ENCODE measurements around the gene A2M. TPM values are rescaled to one million over a fixed set of nuclear protein-coding genes. Genes with fewer than 3 reads are reported as not detected.

Gene A2M
- total and polyA plus RNA-seq, 2 experiments from 2014 or later = 463 to 567 TPM

DNA sequence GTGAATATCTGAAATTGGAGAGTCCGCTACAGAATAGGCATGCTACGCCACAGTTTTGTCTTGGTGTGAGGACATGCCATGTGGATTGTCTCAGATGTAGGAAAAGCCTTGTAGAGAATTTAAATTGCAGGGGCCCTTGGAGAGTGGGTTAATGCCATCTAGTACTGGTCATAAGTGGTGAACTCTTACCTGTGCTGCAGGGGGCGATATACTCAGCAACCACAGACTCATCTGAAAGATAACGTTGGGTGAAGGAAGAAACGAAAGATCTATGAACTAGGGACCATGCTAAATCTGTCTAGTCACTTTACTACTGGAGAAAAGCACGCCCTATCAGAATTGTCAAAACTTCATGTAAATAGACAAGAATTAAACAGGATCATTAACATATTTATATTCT lies 33.7 kb upstream of the A2M start:
- Histone ChIP-seq H3K4me2 (no peak overlapping the region), H3K79me2 (no peaks in the 10 kb centered on the region), H3K27me3 (no peaks in the 10 kb centered on the region), H3K27ac (no peak overlapping the region), H2AFZ (no peak overlapping the region), H4K20me1 (ENCODE audit: insufficient read depth, poor library complexity, severe bottlenecking) (no peaks in the 10 kb centered on the region), H3K9me2 (replicated peaks; ENCODE audit: insufficient read depth) (no peaks in the 10 kb centered on the region), H3K36me3 (replicated peaks; ENCODE audit: insufficient read depth, low read depth) (no peaks in the 10 kb centered on the region), H3K4me1 (ENCODE audit: insufficient read depth) (no peaks in the 10 kb centered on the region), H3K4me3 (no peak overlapping the region), H3K9me3 (ENCODE audit: low read depth) (no peaks in the 10 kb centered on the region)
- TF ChIP-seq, protein P1, sequence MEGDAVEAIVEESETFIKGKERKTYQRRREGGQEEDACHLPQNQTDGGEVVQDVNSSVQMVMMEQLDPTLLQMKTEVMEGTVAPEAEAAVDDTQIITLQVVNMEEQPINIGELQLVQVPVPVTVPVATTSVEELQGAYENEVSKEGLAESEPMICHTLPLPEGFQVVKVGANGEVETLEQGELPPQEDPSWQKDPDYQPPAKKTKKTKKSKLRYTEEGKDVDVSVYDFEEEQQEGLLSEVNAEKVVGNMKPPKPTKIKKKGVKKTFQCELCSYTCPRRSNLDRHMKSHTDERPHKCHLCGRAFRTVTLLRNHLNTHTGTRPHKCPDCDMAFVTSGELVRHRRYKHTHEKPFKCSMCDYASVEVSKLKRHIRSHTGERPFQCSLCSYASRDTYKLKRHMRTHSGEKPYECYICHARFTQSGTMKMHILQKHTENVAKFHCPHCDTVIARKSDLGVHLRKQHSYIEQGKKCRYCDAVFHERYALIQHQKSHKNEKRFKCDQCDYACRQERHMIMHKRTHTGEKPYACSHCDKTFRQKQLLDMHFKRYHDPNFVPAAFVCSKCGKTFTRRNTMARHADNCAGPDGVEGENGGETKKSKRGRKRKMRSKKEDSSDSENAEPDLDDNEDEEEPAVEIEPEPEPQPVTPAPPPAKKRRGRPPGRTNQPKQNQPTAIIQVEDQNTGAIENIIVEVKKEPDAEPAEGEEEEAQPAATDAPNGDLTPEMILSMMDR (IDR thresholded peaks at IDR 0.05; ENCODE audit: poor library complexity) = no peak
- no peak for TF ChIP-seq EZH2phosphoT487 (IDR thresholded peaks at IDR 0.05; ENCODE audit: low read depth, severe bottlenecking, unreplicated experiment)
- TF ChIP-seq EZH2 (IDR thresholded peaks at IDR 0.05; ENCODE audit: borderline replicate concordance) = no peak
- DNase-seq (ENCODE audit: low spot score) = no peak
- WGBS (ENCODE audit: low lambda C conversion rate, missing lambda C conversion rate) = 63% methylated on average over 6 of the region's 6 CpGs

GRCh38 chr12:9148926-9149325 lies 33.2 kb upstream of the A2M start:
- TF ChIP-seq EZH2 (IDR thresholded peaks at IDR 0.05; ENCODE audit: borderline replicate concordance) = no peak
- TF ChIP-seq, protein P1 (IDR thresholded peaks at IDR 0.05; ENCODE audit: poor library complexity) = no peak
- TF ChIP-seq EZH2phosphoT487 (IDR thresholded peaks at IDR 0.05; ENCODE audit: low read depth, severe bottlenecking, unreplicated experiment) = no peak
- Histone ChIP-seq H3K27me3 (no peaks in the 10 kb centered on the region), H4K20me1 (ENCODE audit: insufficient read depth, poor library complexity, severe bottlenecking) (no peaks in the 10 kb centered on the region), H3K79me2 (no peaks in the 10 kb centered on the region), H3K4me3 (no peak overlapping the region), H3K9me3 (ENCODE audit: low read depth) (no peaks in the 10 kb centered on the region), H2AFZ (no peak overlapping the region), H3K9me2 (replicated peaks; ENCODE audit: insufficient read depth) (no peaks in the 10 kb centered on the region), H3K4me1 (ENCODE audit: insufficient read depth) (no peaks in the 10 kb centered on the region), H3K4me2 (no peak overlapping the region), H3K36me3 (replicated peaks; ENCODE audit: insufficient read depth, low read depth) (no peaks in the 10 kb centered on the region), H3K27ac (no peak overlapping the region)
- no peak for DNase-seq (ENCODE audit: low spot score)
- WGBS (ENCODE audit: low lambda C conversion rate, missing lambda C conversion rate) = 71% methylated on average over 2 of the region's 2 CpGs

DNA sequence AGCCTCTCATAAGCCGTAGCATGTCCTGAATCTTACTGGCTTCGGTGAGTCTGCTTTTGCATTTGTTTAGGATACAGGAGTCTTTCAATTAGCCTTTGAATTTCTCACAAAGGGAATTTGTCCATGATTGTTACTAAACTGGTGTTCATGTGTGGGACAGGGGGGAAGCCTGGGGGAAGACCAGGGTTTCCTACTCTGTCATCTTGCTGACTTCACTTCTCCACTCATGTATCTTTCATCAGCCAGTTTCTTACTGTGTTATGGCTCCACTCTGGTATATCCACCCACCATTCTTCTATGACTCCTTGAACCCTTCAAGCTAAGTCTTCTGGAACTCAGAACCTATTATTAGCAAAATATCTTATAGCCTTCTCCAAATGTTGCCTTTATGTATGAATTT lies 31.7 kb upstream of the A2M start:
- Histone ChIP-seq H2AFZ (no peak overlapping the region), H3K4me2 (no peak overlapping the region), H3K4me1 (ENCODE audit: insufficient read depth) (no peaks in the 10 kb centered on the region), H3K9me3 (ENCODE audit: low read depth) (no peaks in the 10 kb centered on the region), H3K9me2 (replicated peaks; ENCODE audit: insufficient read depth) (no peaks in the 10 kb centered on the region), H3K27me3 (no peaks in the 10 kb centered on the region), H4K20me1 (ENCODE audit: insufficient read depth, poor library complexity, severe bottlenecking) (no peaks in the 10 kb centered on the region), H3K36me3 (replicated peaks; ENCODE audit: insufficient read depth, low read depth) (no peaks in the 10 kb centered on the region), H3K27ac (no peak overlapping the region), H3K4me3 (no peak overlapping the region), H3K79me2 (no peaks in the 10 kb centered on the region)
- no peak for TF ChIP-seq EZH2phosphoT487 (IDR thresholded peaks at IDR 0.05; ENCODE audit: low read depth, severe bottlenecking, unreplicated experiment)
- TF ChIP-seq, protein P1 (IDR thresholded peaks at IDR 0.05; ENCODE audit: poor library complexity) = no peak
- no peak for TF ChIP-seq EZH2 (IDR thresholded peaks at IDR 0.05; ENCODE audit: borderline replicate concordance)
- WGBS (ENCODE audit: low lambda C conversion rate, missing lambda C conversion rate) = 98% methylated on average over 2 of the region's 2 CpGs
- no peak for DNase-seq (ENCODE audit: low spot score)

GRCh38 chr12:9144730-9145106 lies 29.0 kb upstream of the A2M start:
- no peak overlapping the region for H2AFZ ChIP-seq
- no peaks in the 10 kb centered on the region for H4K20me1 ChIP-seq (ENCODE audit: insufficient read depth, poor library complexity, severe bottlenecking)
- no peak for TF ChIP-seq EZH2phosphoT487 (IDR thresholded peaks at IDR 0.05; ENCODE audit: low read depth, severe bottlenecking, unreplicated experiment)
- TF ChIP-seq, protein P1 (IDR thresholded peaks at IDR 0.05; ENCODE audit: poor library complexity) = no peak
- TF ChIP-seq EZH2 (IDR thresholded peaks at IDR 0.05; ENCODE audit: borderline replicate concordance) = no peak
- no peaks in the 10 kb centered on the region for H3K9me3 ChIP-seq (ENCODE audit: low read depth)
- no peaks in the 10 kb centered on the region for H3K79me2 ChIP-seq
- no peak overlapping the region for H3K27ac ChIP-seq
- H3K9me2 ChIP-seq (replicated peaks; ENCODE audit: insufficient read depth) = no peaks in the 10 kb centered on the region
- DNase-seq (ENCODE audit: low spot score) = no peak
- H3K36me3 ChIP-seq (replicated peaks; ENCODE audit: insufficient read depth, low read depth) = no peaks in the 10 kb centered on the region
- no peak overlapping the region for H3K4me2 ChIP-seq
- H3K4me3 ChIP-seq = no peak overlapping the region
- WGBS (ENCODE audit: low lambda C conversion rate, missing lambda C conversion rate) = 48% methylated on average over 4 of the region's 4 CpGs
- H3K27me3 ChIP-seq = no peaks in the 10 kb centered on the region
- no peaks in the 10 kb centered on the region for H3K4me1 ChIP-seq (ENCODE audit: insufficient read depth)
